GM10847 (cell line): Measurements from ENCODE around the gene C16orf92.

Experiments used
- POLR2A ChIP-seq: IDR thresholded peaks from 2 replicates; pipeline ENCODE4 v1.6.1; 2011; ENCODE audit not compliant: insufficient read length; ENCODE audit errors: extremely low read depth

C16orf92 gene

DNA sequence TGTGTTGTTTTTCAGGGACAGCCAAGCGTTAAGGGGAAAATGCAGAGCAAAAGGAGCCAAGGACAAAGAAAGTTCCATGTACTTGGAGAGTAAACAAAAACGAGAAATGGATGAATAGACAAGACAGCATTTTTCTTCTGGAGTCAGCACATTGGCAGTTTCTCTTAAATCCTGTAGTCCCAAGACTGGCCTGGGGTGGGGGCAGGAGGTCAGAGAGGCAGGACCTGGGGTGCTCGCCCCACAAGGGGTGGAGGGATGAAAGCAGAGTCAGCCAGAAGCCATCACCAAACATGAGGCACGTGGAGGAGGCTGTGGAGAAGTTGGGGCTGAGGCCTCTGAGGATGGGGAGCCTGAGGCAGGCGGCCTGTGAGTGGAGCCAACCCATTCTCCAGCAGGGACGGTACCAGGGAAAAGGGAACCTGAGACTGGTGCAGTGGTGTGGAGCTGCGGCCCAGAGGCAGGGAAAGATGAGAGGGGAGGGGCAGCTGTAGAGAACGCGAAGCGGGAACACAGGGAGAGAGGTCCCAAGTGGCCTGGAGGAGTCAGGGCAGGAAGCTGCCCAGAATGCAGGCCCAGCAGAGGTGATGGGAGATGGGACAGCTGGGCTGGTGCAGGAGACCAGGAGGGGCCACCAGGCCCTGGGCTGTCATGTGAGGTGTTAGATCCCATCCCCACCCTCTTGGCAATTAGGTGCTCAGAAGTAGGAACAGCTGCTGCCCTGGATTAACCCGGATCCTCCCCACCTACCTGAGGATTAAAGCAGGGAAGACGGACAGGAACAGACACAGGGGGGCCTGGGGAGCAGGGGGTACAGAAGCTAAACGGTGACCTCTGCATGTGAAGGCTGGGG, 4.8 kb downstream of the C16orf92 start:
- no peak for TF ChIP-seq POLR2A

DNA sequence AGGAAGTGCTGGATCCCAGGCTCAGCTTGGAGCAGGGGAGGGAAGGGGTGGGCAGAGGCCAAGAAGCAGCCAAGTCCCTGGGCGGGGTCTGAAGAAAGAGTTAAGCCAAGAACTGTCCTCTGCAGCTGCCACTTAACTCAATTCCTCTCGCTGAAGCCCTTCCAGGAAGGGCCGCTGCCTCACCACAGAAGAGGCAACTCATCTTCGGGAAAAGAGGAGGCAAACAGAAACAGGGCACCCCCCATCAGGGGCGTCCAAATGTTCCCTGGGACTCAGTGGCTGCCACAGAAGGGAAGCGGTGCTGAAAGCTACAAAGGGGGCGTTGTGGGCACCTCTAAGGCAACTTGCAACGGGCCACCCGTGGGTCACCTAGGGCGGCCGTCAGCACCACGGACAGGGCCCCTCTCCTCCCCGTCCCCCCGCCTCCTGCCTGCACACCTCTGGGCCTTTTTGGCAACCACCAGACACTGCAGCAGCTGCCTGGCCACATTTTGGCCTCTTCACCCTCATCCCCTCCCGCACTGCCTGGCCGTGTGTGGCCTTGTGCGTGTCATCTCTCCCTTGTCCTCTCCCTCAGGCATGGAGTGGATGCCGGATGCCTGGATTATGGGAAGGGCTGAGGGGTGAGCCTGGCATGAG, 5.6 kb downstream of the C16orf92 start:
- no peak for TF ChIP-seq POLR2A

DNA sequence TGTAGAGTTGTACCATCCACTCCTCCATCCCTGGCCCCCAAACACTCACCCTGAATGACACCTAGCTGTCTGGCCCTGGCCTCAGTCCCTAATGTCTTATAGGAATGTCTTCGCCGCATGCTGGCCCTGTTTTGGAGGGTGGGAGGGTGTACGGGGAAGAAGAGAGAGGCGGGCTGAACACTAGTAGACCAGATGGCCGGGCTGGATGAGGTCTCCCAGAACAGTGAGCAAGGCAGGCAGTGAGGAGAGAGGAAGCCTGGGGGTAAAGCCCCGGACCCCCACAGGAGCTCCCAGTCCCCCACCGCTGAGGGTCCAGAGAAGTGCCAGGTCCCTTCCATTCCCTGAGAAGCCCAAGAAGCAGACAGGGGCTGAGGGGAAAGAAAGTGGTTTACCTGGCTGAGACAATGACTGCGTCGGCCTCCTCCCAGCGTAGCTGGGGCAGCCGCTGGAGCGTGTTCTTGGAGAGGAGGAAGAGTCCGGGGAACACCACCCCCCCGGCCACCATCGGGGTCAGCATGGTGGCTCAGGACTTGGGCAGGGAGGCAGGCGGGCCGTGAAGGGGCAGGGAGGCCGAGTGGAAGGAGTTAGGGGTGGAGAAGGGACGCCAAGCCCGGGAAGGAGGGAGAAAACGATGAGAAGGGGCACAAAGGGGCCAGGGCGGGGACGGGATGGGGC, 7.2 kb downstream of the C16orf92 start:
- no peak for TF ChIP-seq POLR2A

DNA sequence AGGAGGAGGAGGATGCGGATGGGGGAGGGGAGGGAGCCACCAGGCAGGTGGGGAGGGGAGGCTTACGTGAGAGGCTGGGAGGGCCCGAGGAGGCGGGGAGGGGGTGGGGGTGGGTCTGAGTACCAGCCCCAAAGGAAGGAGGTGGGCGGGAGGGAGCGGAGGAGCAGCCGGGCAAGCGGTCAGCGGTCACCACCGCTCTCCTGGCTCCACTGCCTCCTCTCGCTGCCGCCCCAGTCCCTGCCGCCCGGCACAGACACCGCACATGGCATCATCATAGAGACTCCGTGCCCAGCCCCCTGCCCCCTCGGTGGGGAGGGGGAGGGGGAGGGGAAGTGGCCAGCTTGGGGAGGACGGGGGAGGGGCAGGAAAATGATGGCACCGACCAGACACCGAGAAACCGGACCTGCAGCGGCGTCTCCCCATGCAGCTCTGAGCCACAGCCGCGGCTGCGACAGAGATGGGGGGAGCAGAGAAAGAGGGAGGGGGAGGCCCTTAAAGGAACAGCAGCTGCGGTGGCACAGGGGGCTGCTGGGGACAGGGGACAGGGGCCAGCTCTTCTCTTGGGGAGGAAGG, 7.9 kb downstream of the C16orf92 start, which contains the start of gene TLCD3B:
TLCD3B (minus strand) TSS at position 431 of the 573 bp plus-strand sequence. CDS start 744 bp downstream, outside the sequence.
- no peak for TF ChIP-seq POLR2A

DNA sequence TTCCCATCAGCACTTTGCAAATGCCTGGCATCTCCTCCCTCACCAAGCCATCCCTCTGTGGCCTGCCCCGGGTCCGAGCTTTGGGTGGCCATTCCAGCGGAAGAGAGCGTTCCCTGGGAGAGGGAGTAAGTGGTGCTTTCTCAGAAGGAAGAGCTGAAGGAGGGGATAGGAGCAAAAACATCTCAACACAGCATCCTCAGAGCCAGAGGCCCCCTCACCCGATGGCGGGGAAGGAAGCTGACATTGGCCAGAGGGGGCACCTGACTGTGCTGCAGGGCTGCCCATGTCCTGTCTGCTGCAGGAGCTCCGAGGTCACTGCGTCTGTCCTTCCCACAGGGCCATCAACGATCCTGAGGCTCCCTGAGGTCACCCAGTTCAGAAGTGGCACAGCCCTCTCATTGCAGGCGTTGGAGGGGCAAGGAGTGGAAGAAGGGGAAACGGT, 8.5 kb downstream of the C16orf92 start:
- TF ChIP-seq POLR2A: no peak

DNA sequence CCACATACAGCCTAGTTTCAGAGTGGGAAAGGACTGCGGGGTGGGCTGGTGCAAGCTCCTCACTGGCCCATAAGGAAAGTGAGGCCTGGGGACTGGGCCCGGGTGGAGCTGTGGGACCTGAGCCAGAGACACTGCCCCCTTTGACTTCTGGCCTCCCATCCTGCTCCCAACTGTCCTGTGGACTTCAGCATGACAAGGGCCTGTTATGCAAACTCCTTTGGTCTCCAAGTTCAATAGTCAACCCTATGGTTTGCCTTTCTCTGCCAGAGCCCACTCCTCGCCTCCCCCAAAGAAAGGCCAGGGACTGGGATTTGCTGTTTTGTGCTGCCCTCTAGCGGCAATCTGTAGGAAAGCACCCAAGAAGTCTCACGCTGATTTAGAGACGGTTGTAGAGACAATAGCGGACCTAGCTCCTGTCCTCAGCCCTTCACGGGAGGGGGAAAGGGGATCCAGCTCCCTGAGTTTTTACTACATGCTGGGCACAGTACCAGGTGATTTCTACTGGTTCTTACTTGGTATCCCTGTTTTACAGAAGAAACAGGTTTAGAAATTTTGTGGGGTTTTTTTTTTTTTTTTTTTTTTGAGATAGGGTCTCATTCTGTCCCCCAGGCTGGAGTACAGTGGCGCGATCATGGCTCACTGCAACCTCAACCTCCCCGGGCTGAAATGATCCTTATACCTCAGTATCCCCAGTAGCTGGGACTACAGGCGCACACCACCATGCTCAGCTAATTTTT, 9.3 kb downstream of the C16orf92 start:
- no peak for TF ChIP-seq POLR2A

DNA sequence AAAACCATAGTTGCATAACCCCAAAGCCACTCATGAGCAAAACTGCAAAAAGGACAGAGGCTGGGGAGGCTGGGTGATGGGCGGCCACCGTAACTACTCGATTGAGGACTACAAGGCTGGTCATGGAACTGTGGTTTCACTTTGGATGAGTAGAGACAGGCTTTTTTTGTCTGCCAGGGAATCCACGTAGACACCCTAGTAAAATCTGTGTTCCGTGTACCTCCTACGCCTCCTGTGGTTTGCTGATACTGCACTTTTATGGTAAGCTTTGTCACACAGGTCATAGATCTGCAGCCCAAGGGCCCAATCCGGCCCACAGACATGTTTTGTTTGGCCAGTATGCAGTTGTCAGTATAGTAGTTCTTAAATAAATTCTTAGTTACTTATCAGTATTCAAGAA, 10.3 kb downstream of the C16orf92 start:
- TF ChIP-seq POLR2A: no peak

DNA sequence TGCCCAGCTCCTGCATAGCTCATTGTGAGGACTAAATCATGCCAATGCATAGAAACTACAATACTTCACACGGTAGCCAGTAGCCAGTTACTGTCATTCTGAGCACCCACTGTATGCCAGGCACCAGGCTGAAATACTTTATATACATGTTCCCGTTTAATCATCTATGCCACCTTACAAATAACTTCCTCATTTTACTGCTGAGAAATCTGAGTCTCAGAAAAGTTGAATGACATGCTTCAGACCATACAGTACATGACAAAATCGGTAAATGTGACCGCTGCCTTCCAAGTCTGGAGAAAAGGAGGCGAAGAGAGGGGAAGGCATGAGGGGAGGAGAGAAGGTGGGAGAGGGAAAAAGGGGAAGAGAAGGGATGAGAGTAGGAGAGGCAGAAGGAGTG, 17.2 kb downstream of the C16orf92 start:
- no peak for TF ChIP-seq POLR2A

DNA sequence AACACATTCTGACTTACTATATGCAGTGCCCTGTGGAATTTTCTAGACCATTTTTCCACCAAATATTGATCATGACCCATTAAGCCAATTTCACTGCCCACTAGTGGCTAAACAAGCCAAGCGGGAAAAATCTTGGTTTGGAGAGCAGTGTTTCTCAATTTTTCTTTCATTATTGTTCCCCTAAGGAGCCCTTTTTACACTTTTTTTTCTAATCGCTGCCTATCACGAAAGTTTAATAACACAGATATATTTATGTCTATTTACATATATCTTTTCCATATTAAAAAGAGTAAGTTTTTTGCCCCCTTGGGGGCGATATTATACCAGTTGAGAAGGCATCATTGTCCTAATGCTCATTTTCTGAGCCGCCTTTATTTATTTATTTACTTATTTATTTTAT, 18.8 kb downstream of the C16orf92 start:
- TF ChIP-seq POLR2A: no peak

DNA sequence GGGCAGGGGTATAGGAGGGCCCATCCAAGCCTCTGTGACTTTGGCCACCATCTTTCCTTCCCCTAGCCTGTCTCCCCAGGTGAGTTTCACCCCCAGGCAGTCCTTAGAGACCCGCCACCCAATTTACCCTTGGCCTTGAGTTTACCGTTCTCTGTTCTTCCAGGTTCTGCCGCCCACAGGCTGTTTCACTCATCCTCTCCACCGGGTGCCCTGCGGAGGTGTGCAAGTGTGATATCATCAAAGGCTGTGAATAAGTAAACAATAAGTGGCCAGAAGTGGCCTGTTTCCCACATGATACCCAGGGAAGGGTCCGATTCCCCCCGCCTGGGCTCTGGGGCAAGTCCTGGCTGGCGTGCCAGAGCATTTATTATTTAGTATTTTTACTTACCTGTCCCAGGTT, 23.2 kb downstream of the C16orf92 start:
- no peak for TF ChIP-seq POLR2A

DNA sequence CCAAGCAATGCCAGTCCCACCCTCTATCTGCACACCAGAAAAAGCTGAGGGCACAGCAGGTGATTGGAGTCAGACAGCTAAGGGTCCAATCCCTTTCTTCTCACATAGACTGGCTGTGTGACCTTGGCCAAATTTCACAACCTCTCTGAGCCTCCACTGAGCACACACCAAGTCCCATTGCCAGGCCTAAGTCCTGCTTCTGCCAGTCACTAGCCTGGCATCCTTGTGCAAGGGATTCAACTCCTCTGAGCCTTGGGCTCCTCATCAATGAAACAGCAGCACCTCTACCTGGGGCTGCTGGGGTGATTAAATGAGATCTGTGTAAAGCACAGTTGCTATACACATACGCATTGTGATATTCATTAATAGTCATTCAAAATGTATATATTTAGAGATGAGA, 23.6 kb downstream of the C16orf92 start:
- no peak for TF ChIP-seq POLR2A

DNA sequence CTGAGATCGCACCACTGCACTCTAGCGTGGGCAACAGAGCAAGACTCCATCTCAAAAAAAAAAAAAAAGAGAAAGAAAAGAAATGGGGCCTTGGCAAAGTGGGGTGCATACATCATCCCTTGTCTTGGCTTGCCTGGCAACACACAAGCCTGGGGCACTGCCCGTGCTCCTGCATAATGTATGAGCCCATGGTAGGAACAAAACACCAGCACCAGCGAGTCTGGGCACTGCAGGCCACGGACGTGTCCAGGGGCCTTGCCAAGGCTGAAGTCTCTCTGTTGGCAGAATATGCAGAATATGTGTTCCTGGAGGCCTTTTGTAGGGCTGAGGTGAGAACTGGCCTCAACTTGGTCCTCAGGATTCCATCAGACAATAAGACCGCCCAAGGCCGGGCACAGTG, 26.9 kb downstream of the C16orf92 start:
- TF ChIP-seq POLR2A: no peak

DNA sequence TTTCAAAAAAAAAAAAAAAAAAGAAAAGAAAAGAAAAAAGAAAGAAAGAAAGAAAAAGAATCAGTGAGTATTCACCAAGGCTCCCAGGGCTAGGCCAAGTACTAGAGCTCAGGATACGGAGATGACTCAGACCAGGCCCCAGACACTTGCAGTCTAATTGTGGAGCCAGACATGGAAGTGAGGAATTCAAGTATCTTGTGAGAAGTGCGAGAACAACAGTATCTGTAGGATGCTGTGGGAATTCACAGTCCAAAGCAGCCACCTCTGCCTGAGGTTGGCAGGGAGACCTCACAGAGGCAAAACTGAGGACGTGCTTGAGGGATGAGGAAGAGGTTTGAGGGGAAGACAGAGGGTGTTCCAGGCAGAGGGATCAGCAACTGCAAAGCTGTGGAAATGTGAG, 28.5 kb downstream of the C16orf92 start:
- no peak for TF ChIP-seq POLR2A

DNA sequence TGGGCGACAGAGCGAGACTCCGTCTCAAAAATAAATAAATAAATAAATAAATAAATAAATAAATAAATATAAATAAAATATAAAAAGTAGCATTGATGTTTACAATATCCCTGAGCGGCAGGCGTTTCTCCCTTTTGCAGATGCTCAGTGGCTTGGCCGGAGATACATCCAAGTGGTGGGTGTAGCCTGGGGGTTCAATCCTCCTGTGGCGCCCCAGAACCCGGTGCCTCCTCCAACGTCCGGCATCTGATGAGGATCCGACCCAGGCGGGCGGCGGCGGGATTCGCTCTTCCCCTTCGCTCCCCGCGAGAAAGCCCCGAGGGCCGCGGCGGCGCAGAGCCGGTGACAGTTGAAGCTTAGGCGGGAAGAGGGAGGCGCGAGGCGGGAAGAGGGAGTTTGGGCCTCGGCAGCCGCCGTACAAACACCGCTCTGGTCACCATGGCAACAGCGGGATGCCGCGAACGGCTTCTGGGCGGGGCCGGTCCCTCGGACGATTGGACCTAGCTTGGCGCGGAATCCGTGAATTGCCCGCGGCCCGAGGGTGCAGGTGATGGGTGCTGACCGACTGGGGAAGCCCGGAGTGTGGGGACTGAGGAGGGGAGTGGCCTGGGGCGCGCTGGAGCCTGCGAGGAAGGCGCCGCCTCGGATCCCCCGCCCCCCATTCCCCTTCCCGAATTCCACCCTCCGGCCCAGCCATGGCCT, 29.8 kb downstream of the C16orf92 start:
- TF ChIP-seq POLR2A: peak; percentile 22

DNA sequence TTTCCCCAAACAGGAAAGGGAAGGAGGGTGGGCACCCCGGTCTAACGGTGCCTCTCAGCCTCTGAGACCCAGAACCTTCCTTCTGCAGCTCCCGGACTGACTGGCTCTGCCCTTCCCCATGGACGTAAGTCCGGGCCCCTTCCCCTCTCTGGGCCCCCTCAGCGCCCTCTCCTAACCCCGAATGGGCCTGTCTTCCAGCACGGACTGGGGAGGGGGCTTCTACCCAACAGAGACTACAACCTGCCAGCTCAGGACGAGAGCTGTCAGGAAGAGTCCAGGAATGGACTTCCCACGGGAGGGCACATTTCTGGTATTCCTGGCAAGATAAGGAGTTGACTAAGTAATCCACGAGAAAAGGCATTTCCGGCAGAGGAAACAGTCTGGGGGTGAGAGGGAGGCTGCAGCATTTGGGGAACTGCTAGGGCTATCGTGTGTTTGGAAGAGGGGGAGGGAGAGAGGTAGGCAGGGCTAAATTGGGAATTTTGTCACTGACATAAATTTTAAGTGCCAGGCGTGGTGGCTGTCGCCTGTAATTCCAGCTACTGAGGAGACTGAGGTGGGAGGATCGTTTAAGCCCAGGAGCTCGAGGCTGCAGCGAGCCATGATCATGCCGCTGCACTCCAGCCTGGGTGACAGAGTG, 30.5 kb downstream of the C16orf92 start:
- no peak for TF ChIP-seq POLR2A
